Occipital lobe (tissue), 2 donors: Measurements from ENCODE around the gene ULK3. TPM values are rescaled to one million over a fixed set of nuclear protein-coding genes. Genes with fewer than 3 reads are reported as not detected.
"Not testable (repeated sequence)": the region's sequence is repeated elsewhere in the genome, so short reads cannot be mapped to it uniquely, and the experiment has no call there.

Source experiments
- DNase-seq: peaks from one replicate; lab custom pipeline; 2025; lab: John Stamatoyannopoulos, UW
- total RNA-seq: library from RNA; depleted of rRNA; stranded (reverse); fragments of >200 nt; gene quantifications from one replicate; pipeline ENCODE4 v1.2.3, GENCODE V29; 2014

Gene ULK3, protein sequence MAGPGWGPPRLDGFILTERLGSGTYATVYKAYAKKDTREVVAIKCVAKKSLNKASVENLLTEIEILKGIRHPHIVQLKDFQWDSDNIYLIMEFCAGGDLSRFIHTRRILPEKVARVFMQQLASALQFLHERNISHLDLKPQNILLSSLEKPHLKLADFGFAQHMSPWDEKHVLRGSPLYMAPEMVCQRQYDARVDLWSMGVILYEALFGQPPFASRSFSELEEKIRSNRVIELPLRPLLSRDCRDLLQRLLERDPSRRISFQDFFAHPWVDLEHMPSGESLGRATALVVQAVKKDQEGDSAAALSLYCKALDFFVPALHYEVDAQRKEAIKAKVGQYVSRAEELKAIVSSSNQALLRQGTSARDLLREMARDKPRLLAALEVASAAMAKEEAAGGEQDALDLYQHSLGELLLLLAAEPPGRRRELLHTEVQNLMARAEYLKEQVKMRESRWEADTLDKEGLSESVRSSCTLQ
- 32.4 TPM for total RNA-seq

DNA sequence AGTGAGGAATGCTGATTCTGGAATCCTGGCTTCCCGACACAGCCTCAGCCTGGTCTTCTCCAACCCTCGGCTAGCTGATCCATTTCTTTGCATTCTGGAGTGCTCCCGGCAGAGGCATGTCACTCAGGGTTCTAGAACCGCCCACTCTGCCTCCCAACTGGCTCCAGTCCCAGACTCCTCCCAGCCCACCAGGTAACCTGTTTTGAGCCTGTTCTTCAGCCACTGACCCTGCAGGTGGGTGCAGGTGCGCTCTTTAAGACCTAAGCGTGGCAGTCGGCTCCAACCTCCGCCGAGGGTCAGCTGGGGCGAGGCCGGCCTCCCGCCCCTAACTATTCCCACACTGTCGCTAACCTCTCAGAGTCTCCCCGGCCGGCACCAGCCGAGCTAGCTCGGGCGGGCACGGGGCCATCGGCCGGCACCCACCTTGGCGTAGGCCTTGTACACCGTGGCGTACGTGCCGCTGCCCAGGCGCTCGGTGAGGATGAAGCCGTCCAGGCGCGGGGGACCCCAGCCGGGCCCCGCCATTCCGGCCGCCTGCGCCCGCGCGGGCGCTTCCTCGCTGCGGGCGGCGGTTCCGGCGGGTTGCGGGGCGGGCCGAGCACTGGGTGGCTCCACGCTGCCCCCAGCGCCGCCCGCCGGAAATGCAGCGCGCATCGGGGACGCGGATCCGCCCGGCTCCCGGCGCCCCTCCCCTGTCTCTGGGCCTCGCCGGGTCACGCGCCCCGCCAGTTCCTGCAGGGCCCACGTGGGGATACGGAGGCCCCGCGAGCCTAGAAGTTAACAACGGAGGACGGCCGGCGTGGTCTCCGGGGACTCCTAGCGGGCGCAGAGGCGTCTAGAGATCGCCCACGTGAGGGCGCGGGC, at the start of gene ULK3:
Gene ULK3, minus strand, starts transcription at position 576 of the 864 bp plus-strand sequence. Its CDS starts 51 bp downstream, at position 525.
- DNase-seq = peak; percentile 87

- no peak for DNase-seq
These were observed 49.4 kb upstream of the ULK3 start for GRCh38 chr15:74892313-74892712.

- no peak for DNase-seq
These were observed 48.5 kb upstream of the ULK3 start for GRCh38 chr15:74891469-74891868.

GRCh38 chr15:74890665-74890960, 47.7 kb upstream of the ULK3 start:
- DNase-seq = no peak

DNA sequence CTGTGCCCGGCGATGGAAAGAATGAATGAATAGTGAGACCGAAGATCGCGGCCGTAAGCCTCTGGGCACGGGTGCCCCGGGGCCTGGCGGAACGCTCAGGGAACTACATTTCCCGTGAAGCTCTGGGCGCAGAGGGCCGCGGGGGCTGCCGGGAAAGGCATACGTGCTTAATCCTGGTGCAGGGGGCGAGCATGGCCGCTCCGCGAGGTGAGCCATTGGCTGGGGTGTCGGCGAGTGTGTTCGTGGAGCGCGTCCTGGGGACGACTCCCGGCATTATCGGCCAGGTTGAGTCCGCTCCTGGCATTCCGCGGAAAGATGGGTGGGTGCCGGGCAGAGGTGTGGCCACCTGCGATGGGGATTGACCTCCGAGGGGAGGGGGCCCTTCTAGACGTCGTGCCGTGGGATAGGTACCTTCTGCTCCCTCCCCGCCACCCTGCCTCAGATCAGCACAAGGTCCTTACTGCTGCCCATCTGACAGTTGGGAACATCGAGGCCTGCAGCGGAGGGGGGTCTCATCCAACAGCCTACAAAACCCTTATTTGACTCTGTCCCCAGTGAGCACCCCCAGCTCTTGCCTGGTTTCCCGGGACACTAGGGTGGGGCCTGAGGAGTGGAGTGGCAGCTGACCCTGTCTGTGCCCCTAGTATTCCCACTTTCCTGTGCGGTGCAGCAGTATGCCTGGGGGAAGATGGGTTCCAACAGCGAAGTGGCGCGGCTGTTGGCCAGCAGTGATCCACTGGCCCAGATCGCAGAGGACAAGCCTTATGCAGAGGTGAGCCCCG, 47.1 kb upstream of the ULK3 start, which contains the start of gene MPI:
Gene MPI, plus strand, starts transcription at position 160 of the 782 bp plus-strand sequence. Its CDS starts 32 bp downstream, at position 192.
- DNase-seq = peak; percentile 81

GRCh38 chr15:74889390-74889882, 46.5 kb upstream of the ULK3 start:
- peak; percentile 59 for DNase-seq

- DNase-seq = no peak
These were observed 45.8 kb upstream of the ULK3 start for GRCh38 chr15:74888716-74889115.

- DNase-seq = not testable (repeated sequence)
These were observed 44.7 kb upstream of the ULK3 start for GRCh38 chr15:74887537-74888193.

GRCh38 chr15:74885461-74885860, 42.5 kb upstream of the ULK3 start:
- no peak for DNase-seq

GRCh38 chr15:74884428-74885223, 41.7 kb upstream of the ULK3 start:
- DNase-seq = no peak

DNA sequence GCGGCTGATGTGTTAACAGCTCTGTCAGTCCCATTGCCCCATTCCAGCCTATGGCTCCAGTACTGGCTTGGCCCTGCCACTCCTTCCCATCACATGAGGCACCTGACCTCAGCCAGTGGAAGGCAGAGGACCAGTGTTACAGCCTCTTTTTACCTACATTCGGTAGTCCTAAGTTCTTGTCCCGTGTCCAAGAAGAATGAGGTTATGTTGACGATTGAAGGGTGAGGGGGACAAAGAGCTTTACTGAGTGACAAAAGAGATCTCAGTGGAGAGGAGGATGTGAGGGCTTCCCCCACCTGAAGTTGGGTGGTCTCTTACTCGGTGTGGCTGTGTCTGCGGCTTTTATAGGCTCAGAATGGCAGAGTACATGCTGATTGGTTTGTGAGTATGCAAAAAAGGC, 39.6 kb upstream of the ULK3 start:
- no peak for DNase-seq

DNA sequence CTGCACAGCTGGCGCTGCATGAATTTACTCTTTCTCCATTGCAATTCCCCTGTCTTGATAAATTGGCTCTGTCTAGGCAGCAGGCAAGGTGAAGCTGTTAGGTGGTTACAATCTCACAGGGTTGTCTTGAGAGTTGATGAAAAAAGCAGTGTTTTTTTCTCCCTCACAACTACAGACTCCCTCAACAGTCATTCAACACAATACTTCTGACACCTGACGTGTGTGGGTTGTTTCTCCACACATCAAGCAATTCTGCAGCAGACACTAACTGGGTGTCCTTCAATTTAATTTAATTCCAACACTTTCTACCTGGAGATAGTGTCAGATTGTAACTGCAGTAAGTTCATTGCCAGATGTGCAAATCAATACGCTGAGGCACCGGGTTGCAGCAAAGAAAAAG, 35.3 kb upstream of the ULK3 start:
- DNase-seq = no peak

DNA sequence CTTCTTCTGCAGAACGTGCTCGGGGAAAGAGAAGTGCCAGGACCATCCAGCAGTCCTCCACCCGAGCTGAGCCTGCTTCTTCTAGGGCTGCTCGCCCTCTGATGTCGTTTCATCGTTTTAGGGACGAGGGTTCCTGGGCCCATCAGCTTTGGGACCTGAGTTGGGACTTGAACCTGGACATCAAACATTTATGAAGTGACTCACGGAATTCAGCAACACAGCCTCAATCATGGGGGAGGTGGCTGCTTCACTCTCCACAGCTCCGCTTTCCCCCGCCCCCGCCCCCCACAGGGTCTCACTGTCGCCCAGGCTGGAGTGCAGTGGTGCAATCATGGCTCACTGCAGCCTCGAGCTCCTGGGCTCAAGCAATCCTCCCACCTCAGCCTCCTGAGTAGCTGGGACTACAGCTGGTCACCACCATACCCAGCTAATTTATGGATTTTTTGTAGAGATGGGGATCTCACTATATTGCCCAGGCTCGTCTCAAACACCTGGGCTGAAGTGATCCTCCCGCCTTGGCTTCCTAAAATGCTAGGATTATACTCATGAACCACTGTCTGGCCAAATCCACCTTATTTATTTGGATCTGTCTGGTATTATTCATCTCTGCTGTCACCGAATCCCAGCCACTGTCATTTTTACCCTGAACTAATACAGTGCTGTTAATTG, 30.9 kb upstream of the ULK3 start:
- DNase-seq = no peak

- DNase-seq = peak; percentile 93
These were observed 30.2 kb upstream of the ULK3 start, which contains the start of gene SCAMP2 for GRCh38 chr15:74873036-74873755. TSS of gene SCAMP2 (minus strand) at chr15:74873365. CDS start at chr15:74873255, 110 bp downstream.

- no peak for DNase-seq
These were observed 29.7 kb upstream of the ULK3 start for GRCh38 chr15:74872702-74873035.

- DNase-seq = no peak
These were observed 27.7 kb upstream of the ULK3 start for GRCh38 chr15:74870436-74871215.

- DNase-seq = no peak
These were observed 26.9 kb upstream of the ULK3 start for GRCh38 chr15:74869726-74870407.

- no peak for DNase-seq
These were observed 26.4 kb upstream of the ULK3 start for GRCh38 chr15:74869372-74869725.
